GM23248 (cell line): ENCODE measurements around the gene CLEC4G. TPM values are rescaled to one million over a fixed set of nuclear protein-coding genes. Genes with fewer than 3 reads are reported as not detected.

Source experiments
- DNase-seq: peaks from one replicate; pipeline ENCODE4 v3.0.0-alpha.2; 2015
- H2AFZ ChIP-seq: fragments of 200-600 bp; sonication (generic); 2 replicates; pipeline ENCODE4 v1.6.1; 2016; ENCODE audit warnings: antibody characterized with exemption
- H3F3A ChIP-seq: fragments of 200-600 bp; sonication (generic); 2 replicates; pipeline ENCODE4 v1.6.1; 2016; ENCODE audit warnings: mild to moderate bottlenecking, antibody characterized with exemption, mixed run types; ENCODE audit not compliant: insufficient read depth
- H3K27ac ChIP-seq: fragments of 200-600 bp; sonication (generic); 2 replicates; pipeline ENCODE4 v1.5.1; 2016; ENCODE audit warnings: mild to moderate bottlenecking
- H3K27me3 ChIP-seq: fragments of 200-600 bp; sonication (generic); replicated peaks from 2 replicates; pipeline ENCODE4 v1.6.1; 2016; ENCODE audit warnings: mild to moderate bottlenecking; ENCODE audit not compliant: insufficient read depth
- H3K36me3 ChIP-seq: fragments of 200-600 bp; sonication (generic); 2 replicates; pipeline ENCODE4 v1.6.1; 2016; ENCODE audit warnings: low read depth, mild to moderate bottlenecking
- H3K4me1 ChIP-seq: fragments of 200-600 bp; sonication (generic); 2 replicates; pipeline ENCODE4 v1.6.1; 2016; ENCODE audit warnings: mild to moderate bottlenecking; ENCODE audit not compliant: insufficient read depth
- H3K4me2 ChIP-seq: fragments of 200-600 bp; sonication (generic); one replicate; pipeline ENCODE4 v1.6.1; 2016; ENCODE audit warnings: mild to moderate bottlenecking; ENCODE audit not compliant: unreplicated experiment
- H3K4me3 ChIP-seq: fragments of 200-600 bp; sonication (generic); 2 replicates; pipeline ENCODE4 v1.5.1; 2016; ENCODE audit warnings: mild to moderate bottlenecking
- H3K79me2 ChIP-seq: fragments of 200-600 bp; sonication (generic); 2 replicates; pipeline ENCODE4 v1.6.1; 2016; ENCODE audit warnings: mild to moderate bottlenecking; ENCODE audit not compliant: insufficient read depth
- H3K9ac ChIP-seq: fragments of 200-600 bp; sonication (generic); 2 replicates; pipeline ENCODE4 v1.6.1; 2016; ENCODE audit warnings: mild to moderate bottlenecking
- H3K9me2 ChIP-seq: fragments of 200-600 bp; sonication (generic); 2 replicates; pipeline ENCODE4 v1.6.1; 2016; ENCODE audit warnings: mixed run types, mild to moderate bottlenecking, moderate library complexity; ENCODE audit not compliant: insufficient read depth
- H3K9me3 ChIP-seq: fragments of 200-600 bp; sonication (generic); one replicate; pipeline ENCODE4 v1.6.1; 2017; ENCODE audit warnings: low read depth
- H4K20me1 ChIP-seq: fragments of 200-600 bp; sonication (generic); 2 replicates; pipeline ENCODE4 v1.6.0; 2016; ENCODE audit not compliant: insufficient read depth
- EZH2 ChIP-seq: fragments of 200-600 bp; sonication (generic); IDR thresholded peaks from 2 replicates; pipeline ENCODE4 v1.6.1; 2018; ENCODE audit warnings: antibody characterized with exemption, mild to moderate bottlenecking; ENCODE audit not compliant: insufficient read depth, poor library complexity, severe bottlenecking
- EZH2phosphoT487 ChIP-seq: fragments of 200-600 bp; sonication (generic); IDR thresholded peaks from 2 replicates; pipeline ENCODE4 v1.6.1; 2018; ENCODE audit warnings: antibody characterized with exemption, moderate library complexity, mild to moderate bottlenecking, low read depth; ENCODE audit not compliant: insufficient read depth
- WGBS, 2 experiments: methylation state at CpG; one replicate each; pipeline ENCODE4 v1.1.6; 2015 to 2017; ENCODE audit warnings: low lambda C conversion rate in 2 of 2, low coverage in 1 of 2; ENCODE audit errors: missing lambda C conversion rate in 2 of 2; 5-methylcytosine and 5-hydroxymethylcytosine counted together
- in situ Hi-C: fragments of 300-500 bp; cut with MboI; formaldehyde crosslinking; loops from 2 replicates; pipeline ENCODE4 v1.15.0; 2020
- polyA plus RNA-seq: library from polyadenylated mRNA; unstranded; fragments of >200 nt; fragmentation: Nextera tagmentation; extraction: Ambion mirVana; gene quantifications from 2 replicates; pipeline ENCODE4 v1.2.1, GENCODE V29; 2016
- total RNA-seq: library from RNA; depleted of rRNA; stranded (reverse); fragments of >200 nt; shearing (Covaris generic); gene quantifications from 2 replicates; pipeline ENCODE4 v1.2.3, GENCODE V29; 2014

CLEC4G gene
- total and polyA plus RNA-seq, 2 experiments from 2014 or later = not detected

- H3K9me3 ChIP-seq = no peaks in the 10 kb centered on the region
- in situ Hi-C loops = no loop called here
These were observed 43.9 kb upstream of the CLEC4G start for GRCh38 chr19:7775761-7776160.

GRCh38 chr19:7773841-7774240 is 41.9 kb upstream of the CLEC4G start:
- Histone ChIP-seq H3K9ac (no peak overlapping the region), H3K36me3 (no peaks in the 10 kb centered on the region), H2AFZ (no peak overlapping the region), H3K4me3 (no peak overlapping the region), H4K20me1 (no peaks in the 10 kb centered on the region), H3F3A (peaks cover 6% of the 10 kb centered on the region; the same call in 1 of the 2 replicates), H3K27me3 (peaks cover 54% of the 10 kb centered on the region), H3K4me2 (no peak overlapping the region), H3K79me2 (no peaks in the 10 kb centered on the region), H3K9me2 (no peaks in the 10 kb centered on the region), H3K4me1 (no peaks in the 10 kb centered on the region; the same call in 1 of the 2 replicates), H3K9me3 (no peaks in the 10 kb centered on the region), H3K27ac (no peak overlapping the region)
- WGBS, 2 experiments = 71 to 81% methylated on average over 9 of the region's 9 CpGs
- DNase-seq = no peak
- TF ChIP-seq EZH2phosphoT487 = no peak
- no peak for TF ChIP-seq EZH2
- in situ Hi-C loops = no loop called here

More at GRCh38 chr19:7775761-7776160, 43.9 kb upstream of the CLEC4G start:
- H3K36me3 ChIP-seq = no peaks in the 10 kb centered on the region
- TF ChIP-seq EZH2 = no peak
- TF ChIP-seq EZH2phosphoT487 = no peak
- H3K27me3 ChIP-seq = peaks cover 53% of the 10 kb centered on the region
- peaks cover 6% of the 10 kb centered on the region; the same call in 1 of the 2 replicates for H3F3A ChIP-seq
- H3K4me1 ChIP-seq = no peaks in the 10 kb centered on the region; the same call in 1 of the 2 replicates
- no peak overlapping the region for H3K4me2 ChIP-seq
- no peaks in the 10 kb centered on the region for H4K20me1 ChIP-seq
- 66 to 69% methylated on average over 9 of the region's 9 CpGs for WGBS, 2 experiments
- no peaks in the 10 kb centered on the region for H3K79me2 ChIP-seq
- H2AFZ ChIP-seq = no peak overlapping the region
- no peaks in the 10 kb centered on the region for H3K9me2 ChIP-seq
- no peak for DNase-seq
- H3K4me3 ChIP-seq = no peak overlapping the region
- no peak overlapping the region for H3K9ac ChIP-seq
- no peak overlapping the region for H3K27ac ChIP-seq

- no peaks in the 10 kb centered on the region for H3K9me2 ChIP-seq
- no peaks in the 10 kb centered on the region for H3K36me3 ChIP-seq
- no peaks in the 10 kb centered on the region for H3K79me2 ChIP-seq
- no peaks in the 10 kb centered on the region for H4K20me1 ChIP-seq
- in situ Hi-C loops = no loop called here
- H2AFZ ChIP-seq = no peak overlapping the region
- H3K4me1 ChIP-seq = no peaks in the 10 kb centered on the region; the same call in 1 of the 2 replicates
- TF ChIP-seq EZH2 = no peak
- TF ChIP-seq EZH2phosphoT487 = peak; percentile 94
- DNase-seq = peak; percentile 60
- no peak overlapping the region for H3K4me2 ChIP-seq
- H3K9me3 ChIP-seq = no peaks in the 10 kb centered on the region
- H3K4me3 ChIP-seq = no peak overlapping the region
- 38 to 39% methylated on average over 8 of the region's 8 CpGs for WGBS, 2 experiments
- H3K27me3 ChIP-seq = peaks cover 55% of the 10 kb centered on the region
- H3F3A ChIP-seq = peaks cover 6% of the 10 kb centered on the region; the same call in 1 of the 2 replicates
- H3K27ac ChIP-seq = no peak overlapping the region
- no peak overlapping the region for H3K9ac ChIP-seq
These were observed 40.9 kb upstream of the CLEC4G start for GRCh38 chr19:7772752-7773291.

- Histone ChIP-seq H3K4me1 (no peaks in the 10 kb centered on the region; the same call in 1 of the 2 replicates), H3K9me3 (no peaks in the 10 kb centered on the region), H2AFZ (no peak overlapping the region), H3K27ac (no peak overlapping the region), H4K20me1 (no peaks in the 10 kb centered on the region), H3K27me3 (peaks cover 50% of the 10 kb centered on the region), H3F3A (peaks cover 6% of the 10 kb centered on the region; the same call in 1 of the 2 replicates), H3K9ac (no peak overlapping the region), H3K4me2 (no peak overlapping the region), H3K4me3 (no peak overlapping the region), H3K79me2 (no peaks in the 10 kb centered on the region), H3K36me3 (no peaks in the 10 kb centered on the region), H3K9me2 (no peaks in the 10 kb centered on the region)
- WGBS, 2 experiments = 46 to 48% methylated on average over 8 of the region's 8 CpGs
- in situ Hi-C loops = no loop called here
- DNase-seq = no peak
- TF ChIP-seq EZH2 = no peak
- no peak for TF ChIP-seq EZH2phosphoT487
These were observed 39.2 kb upstream of the CLEC4G start for GRCh38 chr19:7771072-7771471.
